KG1 (cell line): ENCODE data around the gene SYPL1.

Source experiments
- DNase-seq: peaks from one replicate; lab custom pipeline; 2025; lab: John Stamatoyannopoulos, UW

SYPL1 gene

DNA sequence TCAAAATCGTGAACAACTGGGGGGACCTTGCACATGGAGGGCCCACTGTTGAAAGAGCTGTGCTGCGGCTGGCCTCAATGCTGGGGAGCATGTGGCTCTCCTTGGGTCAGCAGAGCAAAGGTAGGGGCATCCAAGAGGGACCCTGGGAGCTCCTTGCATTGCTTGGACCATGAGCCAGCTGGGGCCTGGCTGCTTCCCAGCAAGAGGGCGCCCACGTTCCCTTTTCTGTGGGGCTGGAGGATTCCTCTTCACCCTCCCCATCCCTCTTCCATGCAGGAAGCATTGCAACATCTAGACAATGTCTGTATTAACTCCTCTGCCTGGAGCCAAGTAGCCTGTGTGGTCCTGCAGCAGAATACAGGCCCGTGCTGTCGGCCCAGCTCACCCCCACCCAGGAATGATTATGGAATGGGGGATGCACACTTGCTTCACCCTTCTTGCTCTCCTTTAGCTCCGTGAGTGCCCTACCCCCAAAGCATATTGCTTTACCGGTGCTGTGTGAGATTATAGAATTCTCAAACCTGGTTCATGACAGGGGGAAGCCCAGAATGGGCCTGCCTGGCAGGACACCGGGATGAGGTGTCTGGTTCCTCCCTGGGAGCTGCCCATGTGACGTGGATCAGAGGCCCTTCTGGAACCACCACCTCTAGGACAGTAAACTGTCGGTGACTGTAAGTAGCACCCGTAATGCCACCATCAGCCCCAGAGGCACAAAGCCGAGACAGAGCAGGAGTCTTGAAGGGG is 61.9 kb downstream of the SYPL1 start:
- no peak for DNase-seq

DNA sequence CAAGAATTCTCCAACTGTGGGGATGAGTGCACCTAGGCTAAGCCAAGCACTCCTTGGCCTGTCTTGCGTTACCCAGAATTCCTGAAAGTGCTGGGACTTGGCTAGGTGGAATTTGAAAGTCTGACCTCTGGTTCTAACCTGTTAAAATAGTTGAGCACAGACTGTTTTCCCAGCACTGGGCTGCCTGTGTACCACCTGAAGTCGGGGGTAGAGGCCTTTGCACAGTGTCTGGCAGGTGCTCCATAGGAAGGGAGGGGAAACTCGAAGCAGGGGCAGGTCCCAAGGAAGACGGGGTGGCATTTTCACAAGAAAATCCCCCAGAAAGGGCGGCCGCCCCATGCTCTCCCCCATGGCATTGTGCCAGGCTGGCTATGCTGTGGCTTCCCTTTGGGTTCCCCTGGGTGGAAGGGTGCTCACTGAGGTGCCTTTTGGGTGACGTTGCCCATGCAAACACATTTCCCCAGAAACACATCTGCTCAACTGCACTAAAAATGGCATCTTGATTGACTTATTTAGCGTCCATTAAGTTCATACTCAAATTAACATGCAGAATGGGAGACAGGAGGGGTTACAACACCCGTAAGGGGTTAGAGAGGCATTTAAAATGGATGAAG is 62.9 kb downstream of the SYPL1 start:
- DNase-seq = no peak

DNA sequence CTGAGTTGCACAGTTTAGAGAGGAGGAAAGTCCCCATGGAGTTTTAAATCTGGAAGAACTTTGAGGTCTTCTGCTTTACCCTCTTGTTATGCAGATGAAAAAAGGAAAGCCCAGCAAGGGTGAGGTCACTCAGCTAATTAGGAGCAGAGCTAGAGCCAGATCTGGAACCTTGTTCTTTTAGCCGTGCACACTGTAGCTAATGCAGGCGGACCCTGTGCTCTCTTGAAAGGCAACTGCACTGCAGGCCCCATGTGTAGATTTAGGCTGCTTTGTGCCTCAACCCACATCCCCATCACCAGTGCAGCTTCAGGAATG is 63.4 kb downstream of the SYPL1 start:
- DNase-seq = no peak

DNA sequence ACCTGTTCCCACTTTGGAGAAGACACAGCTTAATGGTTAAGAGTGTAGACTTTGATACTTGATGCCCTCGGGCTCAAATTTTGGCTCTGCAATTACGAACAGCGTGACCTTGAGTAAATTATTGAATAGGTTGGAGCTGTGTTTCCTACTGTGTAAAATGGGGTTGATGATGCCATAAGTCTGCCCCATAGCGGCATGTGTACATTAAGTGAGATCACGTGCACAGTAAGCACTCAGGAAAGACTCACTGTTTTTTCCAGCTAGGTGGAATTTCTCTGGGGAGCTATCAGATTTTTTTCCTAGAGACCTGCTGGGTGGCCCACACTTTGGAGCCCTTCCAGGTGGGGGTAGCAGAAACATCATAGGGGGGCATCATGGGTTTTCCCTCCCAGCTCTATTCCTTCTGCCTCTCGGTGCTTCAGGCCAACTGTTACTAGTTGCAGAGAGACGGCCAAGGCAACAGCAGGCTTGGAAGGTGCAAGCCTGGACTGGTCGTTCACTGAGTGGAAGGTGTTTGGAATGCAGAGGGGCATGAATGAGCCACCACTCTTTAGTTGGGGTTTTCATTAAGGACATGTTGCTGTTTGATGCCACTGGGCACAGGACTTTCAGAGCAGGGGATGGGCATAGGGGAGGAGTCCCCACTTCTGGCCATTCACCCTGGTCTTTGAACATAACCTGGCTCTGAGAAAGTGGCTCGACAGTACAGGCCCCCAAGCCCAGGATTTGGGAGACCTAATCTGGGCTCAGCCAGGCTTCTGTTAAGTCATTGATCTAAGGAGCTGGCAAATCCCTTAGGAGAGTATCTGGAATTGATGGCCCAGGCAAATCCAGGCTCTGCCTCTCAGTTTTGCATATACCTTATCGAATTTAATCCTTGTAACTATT is 64.0 kb downstream of the SYPL1 start:
- no peak for DNase-seq

DNA sequence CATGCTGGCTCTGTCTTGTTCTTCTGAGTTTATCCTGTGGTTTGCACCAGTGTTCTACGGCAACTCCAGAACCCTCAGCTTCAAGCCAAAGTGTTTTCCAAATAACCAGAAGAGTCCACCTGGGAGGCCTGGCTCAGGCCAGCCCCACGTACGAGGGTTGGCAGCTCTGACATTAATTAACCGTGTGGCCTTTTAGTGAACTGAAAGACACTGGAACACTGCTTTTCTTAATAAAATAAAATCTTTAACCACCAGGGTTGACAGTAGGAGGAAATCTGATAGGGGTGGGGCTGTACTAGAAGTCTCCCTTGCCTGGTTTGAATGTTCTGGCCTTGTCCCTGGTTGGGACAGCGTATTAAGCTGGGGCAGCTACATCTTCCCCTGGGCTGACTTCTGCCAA is 64.9 kb downstream of the SYPL1 start:
- DNase-seq = no peak

DNA sequence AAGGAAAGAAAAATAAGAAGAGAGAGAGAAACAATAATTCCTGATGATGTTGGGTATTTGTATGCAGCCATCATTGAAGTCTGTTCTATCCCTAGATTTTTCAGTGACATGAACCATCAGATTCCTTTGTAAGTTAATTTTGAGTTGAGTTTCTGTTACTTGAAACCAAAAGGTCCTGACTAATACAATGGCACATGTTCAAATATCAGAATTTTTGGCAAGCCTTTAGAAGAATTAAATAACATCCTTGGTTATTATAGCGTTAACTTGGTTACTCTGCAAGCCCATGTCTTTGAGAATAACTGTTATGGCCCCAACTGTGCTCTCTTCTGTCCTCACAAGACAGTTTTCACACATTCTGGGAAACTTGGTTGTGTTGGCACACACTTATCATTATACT is 66.5 kb downstream of the SYPL1 start:
- no peak for DNase-seq

DNA sequence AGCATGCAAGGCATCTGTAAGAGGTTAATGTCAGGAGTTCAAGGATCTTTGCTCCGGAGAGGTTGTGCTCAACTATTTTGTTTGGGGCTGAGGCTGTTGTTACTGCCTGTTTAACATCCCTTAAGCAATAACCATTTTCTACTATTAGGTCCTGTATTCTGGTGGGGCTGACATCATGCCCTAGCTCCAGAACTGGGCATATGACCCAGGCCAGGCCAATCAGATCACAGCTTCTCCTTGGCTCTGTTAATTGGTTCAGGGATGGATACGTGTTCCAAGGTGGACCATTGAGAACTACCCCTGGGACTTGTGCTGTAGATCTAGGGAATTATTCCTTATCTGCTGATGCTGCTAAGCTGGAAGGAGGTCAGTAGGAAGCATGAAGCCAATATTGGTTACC is 67.0 kb downstream of the SYPL1 start:
- DNase-seq = no peak

DNA sequence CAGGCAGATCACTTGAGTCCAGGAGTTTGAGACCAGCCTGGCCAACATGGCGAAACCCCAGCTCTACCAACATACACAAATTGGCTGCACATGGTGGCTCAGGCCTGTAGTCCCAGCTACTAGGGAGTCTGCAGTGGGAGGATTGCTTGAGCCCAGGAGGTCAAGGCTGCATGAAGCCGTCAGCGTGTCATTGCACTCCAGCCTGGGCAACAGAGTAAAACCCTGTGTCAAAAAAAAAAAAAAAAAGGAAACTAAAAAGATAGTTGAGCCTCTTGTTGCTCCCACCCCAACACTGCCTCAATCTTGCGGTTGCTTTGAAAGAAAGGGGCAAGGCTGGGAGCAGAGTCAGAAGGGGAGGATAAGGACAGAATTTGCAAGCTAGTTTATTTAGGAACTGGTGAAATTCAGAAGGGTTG is 69.9 kb downstream of the SYPL1 start:
- no peak for DNase-seq

DNA sequence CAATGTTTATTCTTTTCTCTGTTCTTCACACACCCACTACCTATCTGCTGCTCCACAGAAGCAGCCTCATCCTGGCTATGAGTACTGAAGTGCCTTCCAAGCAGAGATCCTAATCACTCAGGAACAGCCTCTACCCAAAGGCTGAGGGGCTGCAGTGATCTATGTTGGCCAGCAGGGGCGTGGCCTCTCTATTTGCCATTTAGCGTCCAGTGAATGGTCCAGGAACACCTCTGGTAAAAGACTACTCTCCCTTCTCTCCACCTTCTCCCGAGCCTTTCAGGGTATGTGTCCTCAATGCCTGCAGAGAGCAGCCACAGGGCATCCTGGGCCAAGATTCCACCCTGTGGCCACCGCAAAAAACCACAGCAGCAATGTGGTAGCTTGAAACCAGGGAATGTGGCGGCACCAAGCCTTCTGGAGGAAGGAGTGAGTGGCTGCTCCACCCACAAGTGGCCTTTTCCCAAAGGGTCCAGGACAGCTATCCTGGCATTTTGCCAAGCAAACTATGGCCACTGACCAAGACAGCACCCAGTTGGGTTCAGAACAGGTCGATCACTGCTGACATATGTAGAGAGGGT is 70.9 kb downstream of the SYPL1 start:
- DNase-seq = no peak
